HG02938 (cell line): ENCODE measurements around the gene PTTG1IP.

Experiments
- ATAC-seq: cut with Tn5 transposase; IDR thresholded peaks from one replicate; pipeline ENCODE4 v1.9.1; 2021; ENCODE audit warnings: mild to moderate bottlenecking, moderate library complexity; ENCODE audit not compliant: unreplicated experiment

Gene PTTG1IP

DNA sequence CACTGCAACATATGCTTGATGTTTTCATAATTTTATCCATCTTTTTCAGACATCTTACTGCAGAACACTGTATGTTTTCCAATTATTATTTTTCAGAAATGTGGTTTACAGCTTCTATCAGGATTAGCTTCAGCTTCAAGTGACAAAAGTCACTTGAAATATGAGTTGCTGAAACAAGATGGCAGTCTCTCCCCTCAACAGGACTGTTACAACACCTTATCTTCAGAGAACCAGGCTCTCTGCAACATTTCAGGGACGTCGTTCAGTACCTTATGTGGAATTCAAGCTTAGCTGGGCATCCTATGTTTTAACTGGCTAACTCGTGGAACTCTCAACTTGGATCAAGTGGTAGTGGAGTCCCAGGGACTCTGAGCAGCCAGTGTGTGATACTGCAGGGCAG lies 69.8 kb downstream of the PTTG1IP start:
- ATAC-seq: no peak

DNA sequence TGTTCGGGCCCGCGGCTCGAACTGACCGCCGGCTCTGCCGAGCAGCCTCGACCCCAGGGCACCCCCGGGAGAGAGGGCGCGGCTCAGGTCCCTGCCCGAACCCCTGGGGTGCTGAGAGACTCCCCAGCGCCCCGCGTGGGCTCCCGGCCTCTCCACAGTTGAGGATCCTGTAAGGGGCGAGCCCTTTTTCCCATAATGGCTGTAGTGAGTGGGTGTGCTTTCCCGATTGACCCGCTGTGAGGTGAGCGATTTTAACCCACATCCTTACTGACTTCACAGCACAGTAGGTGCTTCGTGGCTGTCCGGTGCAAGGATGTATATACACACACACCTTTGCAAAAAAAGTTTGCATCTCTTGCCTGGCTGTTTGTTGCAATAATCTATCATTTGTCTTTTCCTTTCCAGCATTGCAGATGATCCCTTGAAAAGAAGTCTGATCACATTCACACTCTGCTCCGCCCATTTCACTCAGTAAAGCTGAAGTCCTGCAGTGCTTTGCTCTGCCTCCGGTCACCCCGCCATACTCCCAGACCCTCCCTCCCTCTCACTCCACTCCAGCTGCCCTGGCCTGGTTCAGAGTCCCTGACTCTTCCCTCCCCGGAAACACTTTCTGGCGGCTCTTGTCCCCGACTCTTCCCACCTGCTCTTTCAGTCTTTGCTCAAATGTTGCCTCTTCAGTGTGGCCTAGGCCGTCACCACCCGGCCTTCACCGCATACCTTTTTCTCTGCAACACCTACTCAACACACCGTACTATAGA lies 70.9 kb downstream of the PTTG1IP start:
- ATAC-seq: no peak

DNA sequence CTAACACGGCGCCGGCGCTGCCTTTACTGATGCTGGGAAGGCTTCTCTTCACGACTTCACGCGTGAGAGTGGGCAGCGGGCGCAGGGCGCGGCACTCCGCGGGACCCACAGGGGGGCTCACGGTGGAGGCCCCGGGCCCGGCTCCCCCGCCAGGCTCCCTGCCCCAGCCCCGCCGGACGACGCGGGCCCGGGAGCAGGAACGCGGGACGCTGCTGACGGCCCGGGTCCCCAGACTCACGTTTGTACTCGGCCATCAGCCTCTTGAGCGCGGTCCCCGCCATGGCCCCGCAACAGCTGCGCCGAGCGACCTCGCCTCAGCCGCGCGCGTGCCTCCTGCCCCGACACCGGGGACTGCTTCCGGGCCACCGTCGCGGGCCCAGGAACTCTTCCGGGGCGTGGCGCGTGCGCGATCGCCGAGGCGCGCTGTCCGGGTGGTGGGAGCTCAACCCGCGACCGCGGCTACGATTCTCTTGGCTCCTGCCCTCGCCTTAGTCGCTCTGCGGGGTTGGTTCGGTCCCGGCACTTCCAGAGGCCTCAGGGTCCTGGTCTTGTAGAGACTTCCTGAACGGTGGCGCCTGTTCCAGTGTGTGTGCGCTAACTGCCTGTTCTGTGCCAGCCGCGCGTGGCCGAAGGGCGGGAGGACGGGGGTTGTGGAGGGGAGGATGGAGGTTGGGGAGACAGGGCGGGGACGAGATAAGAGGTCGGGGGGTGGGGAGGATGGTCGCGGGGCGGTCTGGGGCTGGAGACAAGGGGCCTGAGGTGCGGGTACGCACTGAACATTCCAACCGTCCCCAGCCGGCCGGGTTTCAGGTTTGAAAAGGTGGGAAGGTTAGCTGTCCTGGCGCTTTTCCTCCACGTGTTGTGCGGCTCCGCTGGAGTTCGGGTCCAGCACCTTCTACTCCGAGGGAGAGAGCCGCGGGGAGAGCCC lies 71.8 kb downstream of the PTTG1IP start, which contains the start of gene UBE2G2:
TSS of gene UBE2G2 (minus strand) at position 353 of the 928 bp plus-strand sequence. CDS start at position 281, 72 bp downstream.
- peak; percentile 63 for ATAC-seq

DNA sequence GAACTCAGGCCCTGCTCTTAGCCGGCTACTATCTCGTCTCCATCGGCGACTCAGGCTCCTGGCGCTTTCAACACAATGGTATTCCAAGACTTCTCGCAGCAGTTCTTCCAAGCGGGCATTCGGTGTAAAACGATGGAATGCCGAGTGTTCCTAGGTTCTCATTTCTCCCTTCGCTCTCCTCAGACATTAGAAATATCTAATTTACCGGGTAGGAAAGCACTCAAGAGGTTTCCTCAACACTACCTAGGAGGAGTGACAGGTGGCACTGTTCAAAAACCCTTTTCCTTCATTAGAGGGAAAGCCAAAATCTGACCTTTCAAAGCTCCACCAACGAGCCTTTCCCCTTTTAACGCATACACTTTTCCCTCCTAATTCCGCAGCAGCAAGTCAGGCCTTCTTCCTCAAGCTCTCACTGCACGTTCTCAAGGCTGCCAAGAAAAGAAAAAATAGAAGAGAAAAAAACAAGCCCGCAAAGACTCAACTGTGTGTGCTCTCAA lies 72.5 kb downstream of the PTTG1IP start:
- ATAC-seq: peak; percentile 29

DNA sequence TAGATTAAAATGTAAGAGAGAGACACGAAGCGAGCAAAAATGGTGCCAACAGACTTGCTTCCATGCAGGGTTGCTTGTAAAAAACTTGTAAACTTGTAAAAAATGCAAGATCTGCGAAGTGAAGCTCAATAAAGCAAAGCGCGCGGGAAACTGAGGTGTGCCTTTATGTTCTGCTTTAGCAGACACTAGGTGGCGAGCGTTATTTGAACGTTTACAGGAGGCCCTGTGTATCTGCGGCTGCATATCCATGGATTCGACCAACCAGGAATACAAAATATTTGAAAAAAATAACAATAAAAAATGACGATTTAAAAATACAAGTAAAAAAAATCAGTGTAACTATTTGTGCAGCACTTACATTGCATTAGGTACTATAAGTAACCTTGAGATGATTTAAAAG lies 73.4 kb downstream of the PTTG1IP start:
- no peak for ATAC-seq

DNA sequence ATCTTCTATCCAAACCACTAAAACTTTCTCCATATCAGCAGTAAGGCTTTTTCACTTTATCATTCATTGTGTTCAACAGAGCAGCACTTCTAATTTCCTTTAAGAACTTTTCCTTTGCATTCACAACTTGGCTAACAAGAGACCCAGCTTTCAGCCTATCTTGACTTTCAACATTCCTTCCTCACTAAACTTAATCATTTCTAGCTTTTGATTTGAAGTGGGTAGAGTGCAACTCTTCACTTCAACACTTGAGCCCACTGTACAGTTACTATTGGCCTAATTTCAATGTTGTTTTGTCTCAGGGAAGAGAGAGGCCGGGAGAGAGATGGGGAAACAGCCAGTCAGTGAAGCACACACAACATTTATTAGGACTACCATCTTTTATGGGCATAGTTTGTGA lies 73.8 kb downstream of the PTTG1IP start:
- no peak for ATAC-seq
